Prostate gland (tissue), 2 donors: ENCODE measurements around the gene ATXN1. TPM values are rescaled to one million over a fixed set of nuclear protein-coding genes. Genes with fewer than 3 reads are reported as not detected.

Experiments used
- DNase-seq: peaks from one replicate; pipeline ENCODE4 v3.0.0-alpha.2; 2019; ENCODE audit warnings: low spot score
- H3K27ac ChIP-seq, 2 donors: fragments of 200-600 bp; sonication (generic); 2 replicates each; pipeline ENCODE4 v1.5.1; 2017 to 2019
- H3K27me3 ChIP-seq: fragments of 200-600 bp; sonication (generic); replicated peaks from 2 replicates; pipeline ENCODE4 v1.5.1; 2019; ENCODE audit not compliant: insufficient read depth
- H3K36me3 ChIP-seq, 2 donors: fragments of 200-600 bp; sonication (generic); 1 replicate in 1 of 2; 2 replicates in 1 of 2; pipeline versions ENCODE4 v1.5.1 to v1.8.1; 2017 to 2019
- H3K4me1 ChIP-seq: fragments of 200-600 bp; sonication (generic); replicated peaks from 2 replicates; pipeline ENCODE4 v1.5.1; 2019
- H3K4me3 ChIP-seq, 2 donors: fragments of 200-600 bp; sonication (generic); 2 replicates each; pipeline ENCODE4 v1.5.1; 2017 to 2019
- H3K9me3 ChIP-seq: fragments of 200-600 bp; sonication (generic); 2 replicates; pipeline ENCODE4 v1.5.1; 2017
- POLR2A ChIP-seq: fragments of 450-650 bp; IDR thresholded peaks from one replicate; pipeline ENCODE4 v1.6.1; 2016; ENCODE audit warnings: antibody characterized with exemption, mild to moderate bottlenecking
- POLR2AphosphoS5 ChIP-seq: sonication (generic); formaldehyde crosslinking; IDR thresholded peaks from one replicate; pipeline ENCODE4 v1.6.1; 2017; ENCODE audit warnings: antibody characterized with exemption
- WGBS: methylation state at CpG from one replicate; pipeline ENCODE4 v1.1.5; 2018; 5-methylcytosine and 5-hydroxymethylcytosine counted together
- intact Hi-C: fragments of 100-400 bp; cut with DNase I; formaldehyde crosslinking; loops from one replicate; pipeline ENCODE4 v1.14.2; 2022
- total RNA-seq, 2 donors: library from RNA; depleted of rRNA; stranded (reverse); fragments of >200 nt; gene quantifications; one replicate each; pipeline ENCODE4 v1.1.0, GENCODE V29; 2016
- TF ChIP-seq, protein P1 (sequence below), 4 experiments: fragments of 200-600 bp in 2 of 4; fragments of 450-650 bp in 2 of 4; sonication (generic) in 2 of 4; IDR thresholded peaks; 1 replicate in 3 of 4; 2 replicates in 1 of 4; pipeline ENCODE4 v1.5.1; 2016 to 2019; ENCODE audit warnings: antibody characterized with exemption in 4 of 4, mild to moderate bottlenecking in 2 of 4, moderate library complexity in 2 of 4

The ATXN1 gene
- total RNA-seq, 2 donors from 2014 or later = 28.5 to 89.0 TPM

- Histone ChIP-seq H3K36me3 (no peaks in the 10 kb centered on the region), H3K27me3 (no peaks in the 10 kb centered on the region), H3K27ac (no peak overlapping the region), H3K4me1 (peaks cover 6% of the 10 kb centered on the region), H3K4me3 (no peak overlapping the region), H3K9me3 (no peaks in the 10 kb centered on the region)
- TF ChIP-seq POLR2AphosphoS5 = no peak
- TF ChIP-seq, protein P1, sequence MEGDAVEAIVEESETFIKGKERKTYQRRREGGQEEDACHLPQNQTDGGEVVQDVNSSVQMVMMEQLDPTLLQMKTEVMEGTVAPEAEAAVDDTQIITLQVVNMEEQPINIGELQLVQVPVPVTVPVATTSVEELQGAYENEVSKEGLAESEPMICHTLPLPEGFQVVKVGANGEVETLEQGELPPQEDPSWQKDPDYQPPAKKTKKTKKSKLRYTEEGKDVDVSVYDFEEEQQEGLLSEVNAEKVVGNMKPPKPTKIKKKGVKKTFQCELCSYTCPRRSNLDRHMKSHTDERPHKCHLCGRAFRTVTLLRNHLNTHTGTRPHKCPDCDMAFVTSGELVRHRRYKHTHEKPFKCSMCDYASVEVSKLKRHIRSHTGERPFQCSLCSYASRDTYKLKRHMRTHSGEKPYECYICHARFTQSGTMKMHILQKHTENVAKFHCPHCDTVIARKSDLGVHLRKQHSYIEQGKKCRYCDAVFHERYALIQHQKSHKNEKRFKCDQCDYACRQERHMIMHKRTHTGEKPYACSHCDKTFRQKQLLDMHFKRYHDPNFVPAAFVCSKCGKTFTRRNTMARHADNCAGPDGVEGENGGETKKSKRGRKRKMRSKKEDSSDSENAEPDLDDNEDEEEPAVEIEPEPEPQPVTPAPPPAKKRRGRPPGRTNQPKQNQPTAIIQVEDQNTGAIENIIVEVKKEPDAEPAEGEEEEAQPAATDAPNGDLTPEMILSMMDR (IDR thresholded peaks at IDR 0.05) = no peak
- TF ChIP-seq POLR2A = no peak
- intact Hi-C loops = no loop called here
- WGBS = 33% methylated on average over 3 of the region's 3 CpGs
- no peak for DNase-seq
Measured at GRCh38 chr6:16722630-16723029, 38.6 kb downstream of the ATXN1 start.

DNA sequence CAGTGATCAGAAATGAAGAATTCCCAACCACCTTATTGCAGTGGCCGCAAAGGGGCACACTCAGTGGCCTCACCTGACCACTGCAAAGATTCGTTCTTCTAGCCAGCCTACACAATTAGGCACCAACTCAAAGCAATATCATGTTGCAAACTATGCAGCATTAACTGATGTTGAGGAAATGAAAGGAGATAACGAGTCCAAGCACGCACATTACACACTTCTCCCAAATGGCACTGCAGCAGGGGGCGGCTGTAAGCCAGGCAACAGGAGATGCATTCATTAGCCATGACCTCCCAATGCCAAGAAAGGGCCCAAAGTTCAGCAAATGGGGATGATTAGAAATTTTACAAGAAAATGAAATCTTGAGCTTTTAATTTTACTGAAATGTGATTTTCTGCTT is 39.3 kb downstream of the ATXN1 start:
- WGBS = 45% methylated on average over 5 of the region's 5 CpGs
- no peaks in the 10 kb centered on the region for H3K36me3 ChIP-seq
- H3K4me3 ChIP-seq = no peak overlapping the region
- TF ChIP-seq, protein P1 (IDR thresholded peaks at IDR 0.05) = no peak
- TF ChIP-seq POLR2A (no peak), POLR2AphosphoS5 (no peak)
- DNase-seq = no peak
- H3K4me1 ChIP-seq = peaks cover 6% of the 10 kb centered on the region
- H3K9me3 ChIP-seq = no peaks in the 10 kb centered on the region
- H3K27me3 ChIP-seq = no peaks in the 10 kb centered on the region
- intact Hi-C loops = no loop called here
- no peak overlapping the region for H3K27ac ChIP-seq

DNA sequence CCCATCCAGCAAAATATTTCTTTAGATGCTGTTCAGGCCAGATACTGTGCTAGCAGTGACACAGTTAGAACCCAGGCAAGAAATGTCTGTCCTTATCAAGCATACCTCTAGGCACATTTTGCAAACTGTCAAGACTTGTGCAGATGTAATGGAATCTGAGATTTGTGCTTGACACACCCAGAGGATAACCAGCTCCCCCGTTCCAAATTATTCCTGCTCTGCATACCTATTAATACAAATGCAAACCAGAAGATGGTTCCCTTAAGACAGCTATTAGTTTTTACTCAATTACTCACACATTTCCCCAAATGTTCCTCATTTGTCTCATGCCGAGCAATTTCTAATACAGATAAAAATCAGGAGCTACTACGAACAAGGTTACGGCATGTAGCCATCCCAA is 40.4 kb downstream of the ATXN1 start:
- peaks cover 6% of the 10 kb centered on the region for H3K4me1 ChIP-seq
- WGBS = 83% methylated on average over 4 of the region's 4 CpGs

GRCh38 chr6:16719488-16719887 is 41.8 kb downstream of the ATXN1 start:
- no peaks in the 10 kb centered on the region for H3K4me1 ChIP-seq
- no peaks in the 10 kb centered on the region for H3K36me3 ChIP-seq
- intact Hi-C loops = no loop called here
- no peak for TF ChIP-seq POLR2A
- H3K4me3 ChIP-seq = no peak overlapping the region
- DNase-seq = no peak
- no peak overlapping the region for H3K27ac ChIP-seq
- H3K27me3 ChIP-seq = no peaks in the 10 kb centered on the region
- 85% methylated on average over 8 of the region's 8 CpGs for WGBS
- H3K9me3 ChIP-seq = no peaks in the 10 kb centered on the region

More for the DNA sequence above, 40.4 kb downstream of the ATXN1 start:
- H3K27me3 ChIP-seq = no peaks in the 10 kb centered on the region
- no peaks in the 10 kb centered on the region for H3K9me3 ChIP-seq
- no peak for DNase-seq
- no peak for TF ChIP-seq POLR2A
- no peak for TF ChIP-seq POLR2AphosphoS5
- TF ChIP-seq, protein P1 (IDR thresholded peaks at IDR 0.05) = no peak
- intact Hi-C loops = no loop called here
- no peak overlapping the region for H3K4me3 ChIP-seq
- H3K36me3 ChIP-seq = no peaks in the 10 kb centered on the region
- H3K27ac ChIP-seq = no peak overlapping the region

DNA sequence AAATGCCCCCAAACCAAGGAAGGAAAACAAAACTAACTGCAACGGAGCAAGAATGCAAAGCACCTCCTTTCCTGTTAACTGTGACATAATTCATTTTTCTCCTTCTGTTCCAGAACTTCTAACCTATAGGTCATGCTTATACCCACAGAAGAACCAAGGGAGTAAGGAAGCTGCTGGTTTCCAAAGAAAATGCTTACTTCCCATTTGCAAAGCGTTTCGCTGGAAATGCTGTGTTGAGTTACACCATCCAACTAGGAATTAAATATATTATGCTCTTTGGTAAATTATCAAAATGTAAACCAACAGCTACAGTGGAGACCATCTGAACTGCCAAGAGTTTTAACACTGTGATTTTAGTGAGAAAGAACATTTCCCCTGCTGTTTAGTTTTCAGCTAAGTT is 42.9 kb downstream of the ATXN1 start:
- no peaks in the 10 kb centered on the region for H3K36me3 ChIP-seq
- no peak for DNase-seq
- H3K27me3 ChIP-seq = no peaks in the 10 kb centered on the region
- no peaks in the 10 kb centered on the region for H3K4me1 ChIP-seq
- H3K4me3 ChIP-seq = no peak overlapping the region
- no peaks in the 10 kb centered on the region for H3K9me3 ChIP-seq
- H3K27ac ChIP-seq = no peak overlapping the region
- TF ChIP-seq, protein P1 (IDR thresholded peaks at IDR 0.05) = no peak
- TF ChIP-seq POLR2AphosphoS5 = no peak
- TF ChIP-seq POLR2A = no peak
- intact Hi-C loops = no loop called here
- 49% methylated on average over 3 of the region's 3 CpGs for WGBS
